H1 (cell line): ENCODE data around the gene CSRNP3. TPM values are rescaled to one million over a fixed set of nuclear protein-coding genes. Genes with fewer than 3 reads are reported as not detected.

Source experiments
- CREB1 ChIP-seq: IDR thresholded peaks from 2 replicates; pipeline ENCODE4 v1.6.1; 2012; ENCODE audit warnings: inconsistent platforms
- GABPA ChIP-seq: IDR thresholded peaks from 2 replicates; pipeline ENCODE4 v1.6.1; 2011; ENCODE audit warnings: mild to moderate bottlenecking, low read length, moderate library complexity, borderline replicate concordance; ENCODE audit not compliant: insufficient read depth
- GTF2F1 ChIP-seq: IDR thresholded peaks from 2 replicates; pipeline ENCODE4 v1.6.1; 2012; ENCODE audit warnings: low read depth, low read length, improper control_type of control experiment, borderline replicate concordance
- KDM5A ChIP-seq: fragments of 200-600 bp; IDR thresholded peaks from 2 replicates; pipeline ENCODE4 v1.7.1; 2012; ENCODE audit warnings: mild to moderate bottlenecking, low read length, inconsistent platforms, mixed read lengths
- polyA plus RNA-seq, 7 experiments: library from polyadenylated mRNA; depleted of rRNA in 3 of 7; stranded (reverse) in 5 of 7; unstranded in 2 of 7; fragments of >200 nt in 5 of 7; fragments of 200-250 nt in 2 of 7; gene quantifications; 1 replicate in 5 of 7; 2 replicates in 1 of 7; 4 replicates in 1 of 7; pipeline versions ENCODE4 v1.2.1 to v1.2.3, GENCODE V29; 2011 to 2013; ENCODE audit warnings: missing spikeins in 2 of 7, mixed read lengths in 2 of 7
- total RNA-seq: library from RNA; stranded (reverse); fragmentation: NEBNext Ultra II Directional; extraction: Animal tissue kit (Norgen Biotek cat#: 25700); gene quantifications from 2 replicates; pipeline ENCODE4 v1.2.1, GENCODE V29; 2021
- TF ChIP-seq, protein P1 (sequence below): fragments of 300-600 bp; sonication (generic); IDR thresholded peaks from 2 replicates; pipeline ENCODE4 v1.7.1; 2012; ENCODE audit warnings: low read length, moderate library complexity, mild to moderate bottlenecking, inconsistent platforms; ENCODE audit not compliant: insufficient replicate concordance

Gene CSRNP3
- total and polyA plus RNA-seq, 2 of the 8 experiments (the other 6 are each of a cell fraction or from before 2014, with no cell fraction given) = 1.3 to 6.5 TPM

DNA sequence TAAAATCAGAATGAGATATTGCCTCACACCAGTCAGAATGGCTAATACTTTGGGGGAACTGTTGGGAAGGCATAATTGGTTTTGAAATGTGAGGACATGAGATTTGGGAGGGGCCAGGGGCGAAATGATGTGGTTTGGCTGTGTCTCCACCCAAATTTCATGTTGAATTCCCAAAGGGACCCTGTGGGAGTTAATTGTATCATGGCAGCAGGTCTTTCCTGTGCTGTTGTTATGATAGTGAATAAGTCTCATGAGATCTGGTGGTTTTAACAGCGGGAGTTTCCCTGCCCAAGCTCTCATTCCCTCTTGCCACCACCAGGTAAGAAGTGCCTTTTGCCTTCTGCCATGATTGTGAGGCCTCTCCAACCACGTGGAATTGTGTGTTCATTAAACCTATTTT lies 59.6 kb downstream of the CSRNP3 start (continued):
- TF ChIP-seq, protein P1, sequence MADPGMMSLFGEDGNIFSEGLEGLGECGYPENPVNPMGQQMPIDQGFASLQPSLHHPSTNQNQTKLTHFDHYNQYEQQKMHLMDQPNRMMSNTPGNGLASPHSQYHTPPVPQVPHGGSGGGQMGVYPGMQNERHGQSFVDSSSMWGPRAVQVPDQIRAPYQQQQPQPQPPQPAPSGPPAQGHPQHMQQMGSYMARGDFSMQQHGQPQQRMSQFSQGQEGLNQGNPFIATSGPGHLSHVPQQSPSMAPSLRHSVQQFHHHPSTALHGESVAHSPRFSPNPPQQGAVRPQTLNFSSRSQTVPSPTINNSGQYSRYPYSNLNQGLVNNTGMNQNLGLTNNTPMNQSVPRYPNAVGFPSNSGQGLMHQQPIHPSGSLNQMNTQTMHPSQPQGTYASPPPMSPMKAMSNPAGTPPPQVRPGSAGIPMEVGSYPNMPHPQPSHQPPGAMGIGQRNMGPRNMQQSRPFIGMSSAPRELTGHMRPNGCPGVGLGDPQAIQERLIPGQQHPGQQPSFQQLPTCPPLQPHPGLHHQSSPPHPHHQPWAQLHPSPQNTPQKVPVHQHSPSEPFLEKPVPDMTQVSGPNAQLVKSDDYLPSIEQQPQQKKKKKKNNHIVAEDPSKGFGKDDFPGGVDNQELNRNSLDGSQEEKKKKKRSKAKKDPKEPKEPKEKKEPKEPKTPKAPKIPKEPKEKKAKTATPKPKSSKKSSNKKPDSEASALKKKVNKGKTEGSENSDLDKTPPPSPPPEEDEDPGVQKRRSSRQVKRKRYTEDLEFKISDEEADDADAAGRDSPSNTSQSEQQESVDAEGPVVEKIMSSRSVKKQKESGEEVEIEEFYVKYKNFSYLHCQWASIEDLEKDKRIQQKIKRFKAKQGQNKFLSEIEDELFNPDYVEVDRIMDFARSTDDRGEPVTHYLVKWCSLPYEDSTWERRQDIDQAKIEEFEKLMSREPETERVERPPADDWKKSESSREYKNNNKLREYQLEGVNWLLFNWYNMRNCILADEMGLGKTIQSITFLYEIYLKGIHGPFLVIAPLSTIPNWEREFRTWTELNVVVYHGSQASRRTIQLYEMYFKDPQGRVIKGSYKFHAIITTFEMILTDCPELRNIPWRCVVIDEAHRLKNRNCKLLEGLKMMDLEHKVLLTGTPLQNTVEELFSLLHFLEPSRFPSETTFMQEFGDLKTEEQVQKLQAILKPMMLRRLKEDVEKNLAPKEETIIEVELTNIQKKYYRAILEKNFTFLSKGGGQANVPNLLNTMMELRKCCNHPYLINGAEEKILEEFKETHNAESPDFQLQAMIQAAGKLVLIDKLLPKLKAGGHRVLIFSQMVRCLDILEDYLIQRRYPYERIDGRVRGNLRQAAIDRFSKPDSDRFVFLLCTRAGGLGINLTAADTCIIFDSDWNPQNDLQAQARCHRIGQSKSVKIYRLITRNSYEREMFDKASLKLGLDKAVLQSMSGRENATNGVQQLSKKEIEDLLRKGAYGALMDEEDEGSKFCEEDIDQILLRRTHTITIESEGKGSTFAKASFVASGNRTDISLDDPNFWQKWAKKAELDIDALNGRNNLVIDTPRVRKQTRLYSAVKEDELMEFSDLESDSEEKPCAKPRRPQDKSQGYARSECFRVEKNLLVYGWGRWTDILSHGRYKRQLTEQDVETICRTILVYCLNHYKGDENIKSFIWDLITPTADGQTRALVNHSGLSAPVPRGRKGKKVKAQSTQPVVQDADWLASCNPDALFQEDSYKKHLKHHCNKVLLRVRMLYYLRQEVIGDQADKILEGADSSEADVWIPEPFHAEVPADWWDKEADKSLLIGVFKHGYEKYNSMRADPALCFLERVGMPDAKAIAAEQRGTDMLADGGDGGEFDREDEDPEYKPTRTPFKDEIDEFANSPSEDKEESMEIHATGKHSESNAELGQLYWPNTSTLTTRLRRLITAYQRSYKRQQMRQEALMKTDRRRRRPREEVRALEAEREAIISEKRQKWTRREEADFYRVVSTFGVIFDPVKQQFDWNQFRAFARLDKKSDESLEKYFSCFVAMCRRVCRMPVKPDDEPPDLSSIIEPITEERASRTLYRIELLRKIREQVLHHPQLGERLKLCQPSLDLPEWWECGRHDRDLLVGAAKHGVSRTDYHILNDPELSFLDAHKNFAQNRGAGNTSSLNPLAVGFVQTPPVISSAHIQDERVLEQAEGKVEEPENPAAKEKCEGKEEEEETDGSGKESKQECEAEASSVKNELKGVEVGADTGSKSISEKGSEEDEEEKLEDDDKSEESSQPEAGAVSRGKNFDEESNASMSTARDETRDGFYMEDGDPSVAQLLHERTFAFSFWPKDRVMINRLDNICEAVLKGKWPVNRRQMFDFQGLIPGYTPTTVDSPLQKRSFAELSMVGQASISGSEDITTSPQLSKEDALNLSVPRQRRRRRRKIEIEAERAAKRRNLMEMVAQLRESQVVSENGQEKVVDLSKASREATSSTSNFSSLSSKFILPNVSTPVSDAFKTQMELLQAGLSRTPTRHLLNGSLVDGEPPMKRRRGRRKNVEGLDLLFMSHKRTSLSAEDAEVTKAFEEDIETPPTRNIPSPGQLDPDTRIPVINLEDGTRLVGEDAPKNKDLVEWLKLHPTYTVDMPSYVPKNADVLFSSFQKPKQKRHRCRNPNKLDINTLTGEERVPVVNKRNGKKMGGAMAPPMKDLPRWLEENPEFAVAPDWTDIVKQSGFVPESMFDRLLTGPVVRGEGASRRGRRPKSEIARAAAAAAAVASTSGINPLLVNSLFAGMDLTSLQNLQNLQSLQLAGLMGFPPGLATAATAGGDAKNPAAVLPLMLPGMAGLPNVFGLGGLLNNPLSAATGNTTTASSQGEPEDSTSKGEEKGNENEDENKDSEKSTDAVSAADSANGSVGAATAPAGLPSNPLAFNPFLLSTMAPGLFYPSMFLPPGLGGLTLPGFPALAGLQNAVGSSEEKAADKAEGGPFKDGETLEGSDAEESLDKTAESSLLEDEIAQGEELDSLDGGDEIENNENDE = no peak
- TF ChIP-seq GTF2F1 (no peak), CREB1 (no peak), GABPA (no peak), KDM5A (no peak)
